ENCODE data around the gene PRAMEF11. TPM values are rescaled to one million over a fixed set of nuclear protein-coding genes. Genes with fewer than 3 reads are reported as not detected.

The PRAMEF11 gene
- total RNA-seq, 1 experiment from 2014 or later = not detected

- Histone ChIP-seq H3K4ac (ENCODE audit: low read depth, low read length) (no peak overlapping the region), H2AFZ (ENCODE audit: low read length) (no peak overlapping the region), H3K14ac (ENCODE audit: insufficient read depth, low read length) (no peak overlapping the region), H3K18ac (ENCODE audit: insufficient read length, low read depth, low read length) (no peak overlapping the region), H2BK120ac (ENCODE audit: low read depth, low read length, poor library complexity, severe bottlenecking) (no peak overlapping the region), H3K27me3 (ENCODE audit: insufficient read depth, low read length) (no peaks in the 10 kb centered on the region), H3K23me2 (ENCODE audit: insufficient read length, low read depth, low read length, poor library complexity, severe bottlenecking) (no peaks in the 10 kb centered on the region), H3K56ac (ENCODE audit: insufficient read length, low read depth, low read length) (no peak overlapping the region), H2BK12ac (ENCODE audit: insufficient read length, low read depth, low read length) (no peak overlapping the region), H4K20me1 (ENCODE audit: control insufficient read depth, insufficient read depth, insufficient read length) (no peaks in the 10 kb centered on the region), H3K4me2 (ENCODE audit: insufficient read depth, insufficient read length, low read length) (no peak overlapping the region), H3T11ph (ENCODE audit: low read length) (no peak overlapping the region), H2BK20ac (ENCODE audit: low read depth, low read length, poor library complexity, severe bottlenecking) (no peak overlapping the region), H3K23ac (ENCODE audit: insufficient read length, low read depth, low read length) (no peak overlapping the region), H3K9ac (ENCODE audit: extremely low read depth, insufficient read length, low read length) (no peak overlapping the region), H2BK5ac (ENCODE audit: insufficient read length, low read length) (no peak overlapping the region), H4K5ac (ENCODE audit: insufficient read length, low read depth, low read length) (no peak overlapping the region), H2BK15ac (ENCODE audit: low read depth, low read length) (no peak overlapping the region), H2AK5ac (ENCODE audit: insufficient read length, low read length) (no peak overlapping the region), H3K79me2 (ENCODE audit: insufficient read depth, low read length) (no peaks in the 10 kb centered on the region), H3K9me3 (ENCODE audit: control insufficient read depth, low read depth, low read length) (peaks cover 48% of the 10 kb centered on the region), H3K27ac (ENCODE audit: insufficient read length, low read depth, low read length) (no peak overlapping the region), H4K8ac (replicated peaks; ENCODE audit: insufficient read length, low read depth, low read length) (no peak overlapping the region), H3K4me1 (ENCODE audit: insufficient read depth, low read length) (no peaks in the 10 kb centered on the region), H4K91ac (ENCODE audit: insufficient read length, low read depth, low read length) (no peak overlapping the region), H3K79me1 (ENCODE audit: insufficient read depth, low read depth, low read length, poor library complexity, severe bottlenecking) (no peaks in the 10 kb centered on the region)
- no peaks in the 10 kb centered on the region for H3K27me3 Mint-ChIP-seq (ENCODE audit: low read depth)
- H3K9me3 Mint-ChIP-seq = peaks cover 80 to 87% of the 10 kb centered on the region in 2 experiments
- DNase-seq = no peak
- H3K27ac Mint-ChIP-seq = no peak overlapping the region
- H3K36me3 Mint-ChIP-seq (ENCODE audit: insufficient read depth in 1 of 3, low read depth in 3 of 3) = peaks cover 0 to 35% (median 2%) of the 10 kb centered on the region in 3 experiments; a peak in 5 of 7 replicates
- no peak overlapping the region for H3K4me3 Mint-ChIP-seq
- no peaks in the 10 kb centered on the region for H3K4me1 Mint-ChIP-seq
- TF ChIP-seq, protein P1, sequence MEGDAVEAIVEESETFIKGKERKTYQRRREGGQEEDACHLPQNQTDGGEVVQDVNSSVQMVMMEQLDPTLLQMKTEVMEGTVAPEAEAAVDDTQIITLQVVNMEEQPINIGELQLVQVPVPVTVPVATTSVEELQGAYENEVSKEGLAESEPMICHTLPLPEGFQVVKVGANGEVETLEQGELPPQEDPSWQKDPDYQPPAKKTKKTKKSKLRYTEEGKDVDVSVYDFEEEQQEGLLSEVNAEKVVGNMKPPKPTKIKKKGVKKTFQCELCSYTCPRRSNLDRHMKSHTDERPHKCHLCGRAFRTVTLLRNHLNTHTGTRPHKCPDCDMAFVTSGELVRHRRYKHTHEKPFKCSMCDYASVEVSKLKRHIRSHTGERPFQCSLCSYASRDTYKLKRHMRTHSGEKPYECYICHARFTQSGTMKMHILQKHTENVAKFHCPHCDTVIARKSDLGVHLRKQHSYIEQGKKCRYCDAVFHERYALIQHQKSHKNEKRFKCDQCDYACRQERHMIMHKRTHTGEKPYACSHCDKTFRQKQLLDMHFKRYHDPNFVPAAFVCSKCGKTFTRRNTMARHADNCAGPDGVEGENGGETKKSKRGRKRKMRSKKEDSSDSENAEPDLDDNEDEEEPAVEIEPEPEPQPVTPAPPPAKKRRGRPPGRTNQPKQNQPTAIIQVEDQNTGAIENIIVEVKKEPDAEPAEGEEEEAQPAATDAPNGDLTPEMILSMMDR (conservative IDR thresholded peaks at IDR 0.05) = no peak
- WGBS (ENCODE audit: extremely low coverage, insufficient read length, low lambda C conversion rate) = no CpG with 5 or more reads among the region's 2 CpGs
Observed at GRCh38 chr1:12811409-12811784, 19.8 kb downstream of the PRAMEF11 start.
